ENCODE measurements around the gene EFNA5.

Gene EFNA5

GRCh38 chr5:107556575-107556974 is 114.2 kb downstream of the EFNA5 start:
- TF ChIP-seq CTCF (IDR thresholded peaks at IDR 0.05; ENCODE audit: insufficient read depth, low read length, poor library complexity, severe bottlenecking): no peak
- Histone ChIP-seq H3K36me3 (ENCODE audit: control insufficient read depth, insufficient read depth, low read length) (no peaks in the 10 kb centered on the region), H3K27me3 (replicated peaks; ENCODE audit: control insufficient read depth, insufficient read depth, low read length) (no peaks in the 10 kb centered on the region), H3K4me3 (replicated peaks; ENCODE audit: low read depth, low read length) (no peak overlapping the region)
- no peak for DNase-seq (ENCODE audit: extremely low read depth, insufficient read length)

- no peak for DNase-seq (ENCODE audit: extremely low read depth, insufficient read length)
- Histone ChIP-seq H3K36me3 (ENCODE audit: control insufficient read depth, insufficient read depth, low read length) (no peaks in the 10 kb centered on the region), H3K27me3 (replicated peaks; ENCODE audit: control insufficient read depth, insufficient read depth, low read length) (no peaks in the 10 kb centered on the region), H3K4me3 (replicated peaks; ENCODE audit: low read depth, low read length) (no peak overlapping the region)
- no peak for TF ChIP-seq CTCF (IDR thresholded peaks at IDR 0.05; ENCODE audit: insufficient read depth, low read length, poor library complexity, severe bottlenecking)
Observed at GRCh38 chr5:107555425-107556090, 115.2 kb downstream of the EFNA5 start.

- no peak for DNase-seq (ENCODE audit: extremely low read depth, insufficient read length)
Observed at GRCh38 chr5:107554776-107555424, 115.8 kb downstream of the EFNA5 start.

GRCh38 chr5:107553117-107553555 is 117.6 kb downstream of the EFNA5 start:
- TF ChIP-seq CTCF (IDR thresholded peaks at IDR 0.05; ENCODE audit: insufficient read depth, low read length, poor library complexity, severe bottlenecking): no peak
- Histone ChIP-seq H3K4me3 (replicated peaks; ENCODE audit: low read depth, low read length) (no peak overlapping the region), H3K36me3 (ENCODE audit: control insufficient read depth, insufficient read depth, low read length) (no peaks in the 10 kb centered on the region), H3K27me3 (replicated peaks; ENCODE audit: control insufficient read depth, insufficient read depth, low read length) (no peaks in the 10 kb centered on the region)
- DNase-seq (ENCODE audit: extremely low read depth, insufficient read length): no peak

More at GRCh38 chr5:107554776-107555424, 115.8 kb downstream of the EFNA5 start:
- TF ChIP-seq CTCF (IDR thresholded peaks at IDR 0.05; ENCODE audit: insufficient read depth, low read length, poor library complexity, severe bottlenecking): no peak
- Histone ChIP-seq H3K4me3 (replicated peaks; ENCODE audit: low read depth, low read length) (no peak overlapping the region), H3K36me3 (ENCODE audit: control insufficient read depth, insufficient read depth, low read length) (no peaks in the 10 kb centered on the region), H3K27me3 (replicated peaks; ENCODE audit: control insufficient read depth, insufficient read depth, low read length) (no peaks in the 10 kb centered on the region)

GRCh38 chr5:107551088-107551487 is 119.6 kb downstream of the EFNA5 start:
- no peaks in the 10 kb centered on the region for H3K27me3 ChIP-seq (replicated peaks; ENCODE audit: control insufficient read depth, insufficient read depth, low read length)

More at GRCh38 chr5:107551088-107551487, 119.6 kb downstream of the EFNA5 start:
- no peak for DNase-seq (ENCODE audit: extremely low read depth, insufficient read length)
- H3K36me3 ChIP-seq (ENCODE audit: control insufficient read depth, insufficient read depth, low read length): no peaks in the 10 kb centered on the region
- H3K4me3 ChIP-seq (replicated peaks; ENCODE audit: low read depth, low read length): no peak overlapping the region
- TF ChIP-seq CTCF (IDR thresholded peaks at IDR 0.05; ENCODE audit: insufficient read depth, low read length, poor library complexity, severe bottlenecking): no peak

All from GM06990 (cell line).